Ramos (cell line): ENCODE data around the gene TSPAN18.

ENCODE experiments used
- in situ Hi-C: fragments of 300-500 bp; cut with MboI; formaldehyde crosslinking; loops from one replicate; pipeline ENCODE4 v1.14.3; 2022; ENCODE audit warnings: low sequenced_read_pairs; ENCODE audit not compliant: unreplicated experiment

The TSPAN18 gene

GRCh38 chr11:44835938-44836337, 109.2 kb downstream of the TSPAN18 start:
- in situ Hi-C loops = no loop called here

GRCh38 chr11:44837661-44838060, 110.9 kb downstream of the TSPAN18 start:
- in situ Hi-C loops = no loop called here

- in situ Hi-C loops = no loop called here
Measured at GRCh38 chr11:44839458-44840084, 112.8 kb downstream of the TSPAN18 start.

GRCh38 chr11:44840085-44840478, 113.3 kb downstream of the TSPAN18 start:
- in situ Hi-C loops = no loop called here

- in situ Hi-C loops = no loop called here
Measured at GRCh38 chr11:44840521-44841251, 113.9 kb downstream of the TSPAN18 start.

GRCh38 chr11:44842220-44842619, 115.5 kb downstream of the TSPAN18 start:
- in situ Hi-C loops = no loop called here

- in situ Hi-C loops = no loop called here
Measured at GRCh38 chr11:44846852-44847251, 120.1 kb downstream of the TSPAN18 start.

GRCh38 chr11:44847316-44847715, 120.6 kb downstream of the TSPAN18 start:
- in situ Hi-C loops = no loop called here

GRCh38 chr11:44848203-44848962, 121.6 kb downstream of the TSPAN18 start:
- in situ Hi-C loops = no loop called here

- in situ Hi-C loops = no loop called here
Measured at GRCh38 chr11:44848963-44849350, 122.2 kb downstream of the TSPAN18 start.

- in situ Hi-C loops = no loop called here
Measured at GRCh38 chr11:44849424-44849823, 122.7 kb downstream of the TSPAN18 start.

- in situ Hi-C loops = no loop called here
Measured at GRCh38 chr11:44849922-44850321, 123.2 kb downstream of the TSPAN18 start.

- in situ Hi-C loops = no loop called here
Measured at GRCh38 chr11:44851496-44851895, 124.7 kb downstream of the TSPAN18 start.

- in situ Hi-C loops = no loop called here
Measured at GRCh38 chr11:44852159-44852747, 125.5 kb downstream of the TSPAN18 start.

- in situ Hi-C loops = no loop called here
Measured at GRCh38 chr11:44852952-44853351, 126.2 kb downstream of the TSPAN18 start.

- in situ Hi-C loops = no loop called here
Measured at GRCh38 chr11:44853666-44854065, 126.9 kb downstream of the TSPAN18 start.

- in situ Hi-C loops = no loop called here
Measured at GRCh38 chr11:44854086-44854485, 127.3 kb downstream of the TSPAN18 start.

- in situ Hi-C loops = no loop called here
Measured at GRCh38 chr11:44854741-44855492, 128.2 kb downstream of the TSPAN18 start.

GRCh38 chr11:44855493-44855849, 128.7 kb downstream of the TSPAN18 start:
- in situ Hi-C loops = no loop called here

- in situ Hi-C loops = no loop called here
Measured at GRCh38 chr11:44857490-44858090, 130.8 kb downstream of the TSPAN18 start.
